ENCODE data around the gene KATNIP.

KATNIP gene

DNA sequence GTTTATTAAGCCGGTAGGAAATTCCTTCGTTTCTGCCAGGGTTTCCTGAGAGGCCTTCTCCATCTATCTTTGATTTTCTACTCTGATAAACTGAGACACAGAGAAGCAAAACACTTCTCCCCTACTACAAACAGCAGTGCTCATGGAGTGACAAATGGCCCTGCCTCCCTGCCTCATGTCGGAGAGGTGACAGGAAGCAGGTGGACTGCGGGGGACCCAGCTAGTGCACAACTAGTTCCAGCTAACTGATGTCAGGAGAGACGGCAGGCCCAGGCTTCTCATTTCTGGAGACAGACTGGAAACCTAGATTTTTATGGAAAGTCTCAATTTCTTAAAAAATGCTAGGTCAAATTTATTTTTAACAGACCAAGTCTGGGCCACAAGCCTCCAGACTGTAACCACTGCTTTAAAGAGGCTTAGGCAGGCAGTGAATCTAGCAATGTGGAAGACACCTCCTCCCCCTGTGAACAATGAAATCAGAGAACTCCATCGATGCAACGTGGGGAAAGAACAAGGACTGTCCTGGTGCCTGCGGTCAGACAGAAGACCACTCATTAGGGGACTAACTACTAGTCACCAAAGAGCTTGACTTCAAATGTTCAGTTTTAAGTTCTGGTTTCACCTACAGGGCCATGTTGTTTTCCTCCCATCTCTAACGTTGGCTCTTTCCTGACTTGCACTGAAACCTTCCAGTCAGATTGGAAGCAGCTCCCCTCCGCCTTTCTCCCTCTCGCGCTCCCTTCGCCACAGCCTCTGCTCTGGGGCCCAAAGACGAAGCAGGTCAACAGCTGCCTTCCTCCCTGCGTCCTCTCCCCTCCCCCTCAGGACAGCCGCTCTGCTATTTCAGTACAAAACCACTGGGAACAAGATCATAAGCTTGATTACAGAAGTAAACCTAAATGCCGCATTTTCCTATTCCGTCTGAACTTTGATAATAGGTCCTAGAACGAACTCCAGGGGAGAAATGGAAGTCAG is 17.8 kb upstream of the KATNIP start:
- H3K4me1 ChIP-seq: peaks cover 20% of the 10 kb centered on the region

DNA sequence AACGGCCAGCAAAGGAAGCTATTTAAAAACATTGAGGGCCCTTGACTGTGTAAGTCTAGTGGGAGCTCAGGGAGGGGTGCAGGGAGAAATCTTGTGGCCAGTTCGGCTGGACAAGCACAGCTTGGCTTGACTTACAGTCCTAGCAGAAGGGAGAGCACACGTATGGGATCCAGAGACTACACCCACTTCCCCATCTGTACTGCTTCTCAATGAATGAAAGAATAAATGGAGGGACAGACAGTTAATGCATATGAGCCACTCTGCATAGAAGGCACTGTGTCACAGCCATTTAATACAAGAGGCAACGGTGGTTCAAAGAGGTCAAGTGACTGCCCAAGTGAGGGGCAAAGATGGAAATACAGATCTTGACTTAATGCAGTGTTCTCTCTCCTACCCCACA is 15.7 kb upstream of the KATNIP start:
- no peak overlapping the region for H3K4me2 ChIP-seq
- H3K36me3 ChIP-seq: peaks cover 98% of the 10 kb centered on the region
- no peak overlapping the region for H3K27ac ChIP-seq
- no peaks in the 10 kb centered on the region for H3K27me3 ChIP-seq
- no peak for TF ChIP-seq Cebpa-rat (IDR thresholded peaks at IDR 0.05)
- H3K9ac ChIP-seq: no peak overlapping the region
- H3K9me3 ChIP-seq: no peaks in the 10 kb centered on the region
- H3K4me1 ChIP-seq: peaks cover 24% of the 10 kb centered on the region
- H4K20me1 ChIP-seq: peaks cover 47% of the 10 kb centered on the region
- H3K4me3 ChIP-seq: no peak overlapping the region

More for the DNA sequence above, 17.8 kb upstream of the KATNIP start:
- Histone ChIP-seq H3K9me3 (no peaks in the 10 kb centered on the region), H4K20me1 (peaks cover 31% of the 10 kb centered on the region; the same call in 1 of the 2 replicates), H3K4me3 (no peak overlapping the region), H3K4me2 (peak overlapping the region; percentile 69), H3K9ac (peak overlapping the region; percentile 62; the same call in 1 of the 2 replicates), H3K27ac (peak overlapping the region; percentile 50), H3K27me3 (no peaks in the 10 kb centered on the region), H3K36me3 (peaks cover 98% of the 10 kb centered on the region)
- no peak for TF ChIP-seq Cebpa-rat (IDR thresholded peaks at IDR 0.05)

DNA sequence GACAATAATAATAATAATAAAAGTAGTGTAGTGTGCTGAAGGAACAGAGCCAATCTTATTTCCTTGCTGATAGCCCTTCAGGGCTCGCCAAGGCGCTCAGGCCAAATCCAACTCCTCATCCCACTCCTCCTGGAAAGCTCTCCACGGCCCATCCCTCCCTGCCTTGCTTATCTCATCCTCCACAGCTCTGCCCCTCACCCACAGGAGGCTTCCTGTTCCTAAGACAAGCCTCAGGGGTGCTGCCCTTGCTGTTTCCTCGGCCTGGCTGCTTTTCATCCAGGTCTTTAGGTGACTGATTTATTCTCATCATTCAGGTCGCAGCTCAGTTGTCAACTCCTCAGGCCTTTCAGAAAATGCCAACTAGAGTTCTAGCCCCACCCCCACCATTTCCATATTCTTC is 11.4 kb upstream of the KATNIP start:
- no peak overlapping the region for H3K27ac ChIP-seq
- H4K20me1 ChIP-seq: peaks cover 57% of the 10 kb centered on the region
- peaks cover 10% of the 10 kb centered on the region for H3K4me1 ChIP-seq
- no peak overlapping the region for H3K4me3 ChIP-seq
- peaks cover 98% of the 10 kb centered on the region for H3K36me3 ChIP-seq
- no peaks in the 10 kb centered on the region for H3K27me3 ChIP-seq
- no peak overlapping the region for H3K9ac ChIP-seq
- no peak for TF ChIP-seq Cebpa-rat (IDR thresholded peaks at IDR 0.05)
- H3K9me3 ChIP-seq: no peaks in the 10 kb centered on the region
- no peak overlapping the region for H3K4me2 ChIP-seq

DNA sequence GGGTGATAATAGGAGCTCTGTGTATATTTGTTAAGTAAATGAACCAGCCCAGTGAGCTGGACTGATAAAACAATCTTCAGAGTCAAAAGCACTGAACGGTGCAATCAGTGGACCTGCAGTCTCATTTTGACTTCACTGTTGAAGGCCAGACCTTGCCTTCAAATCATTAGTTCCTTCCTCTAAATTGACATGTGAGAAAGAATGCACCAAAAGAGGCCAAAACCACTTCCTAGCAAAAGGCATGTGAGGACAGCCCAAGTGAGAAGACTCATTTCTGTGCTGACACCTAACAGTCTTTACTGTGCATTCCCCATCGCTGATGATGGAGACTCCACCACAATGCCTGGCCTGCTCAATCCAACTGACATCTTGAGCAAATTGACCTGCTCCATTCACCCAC is 10.8 kb upstream of the KATNIP start:
- TF ChIP-seq Cebpa-rat (IDR thresholded peaks at IDR 0.05): no peak
- Histone ChIP-seq H3K4me1 (peaks cover 10% of the 10 kb centered on the region), H3K27me3 (no peaks in the 10 kb centered on the region), H3K4me3 (no peak overlapping the region), H3K4me2 (no peak overlapping the region), H3K27ac (no peak overlapping the region), H3K9ac (no peak overlapping the region), H3K9me3 (no peaks in the 10 kb centered on the region), H3K36me3 (peaks cover 98% of the 10 kb centered on the region), H4K20me1 (peaks cover 61% of the 10 kb centered on the region)

DNA sequence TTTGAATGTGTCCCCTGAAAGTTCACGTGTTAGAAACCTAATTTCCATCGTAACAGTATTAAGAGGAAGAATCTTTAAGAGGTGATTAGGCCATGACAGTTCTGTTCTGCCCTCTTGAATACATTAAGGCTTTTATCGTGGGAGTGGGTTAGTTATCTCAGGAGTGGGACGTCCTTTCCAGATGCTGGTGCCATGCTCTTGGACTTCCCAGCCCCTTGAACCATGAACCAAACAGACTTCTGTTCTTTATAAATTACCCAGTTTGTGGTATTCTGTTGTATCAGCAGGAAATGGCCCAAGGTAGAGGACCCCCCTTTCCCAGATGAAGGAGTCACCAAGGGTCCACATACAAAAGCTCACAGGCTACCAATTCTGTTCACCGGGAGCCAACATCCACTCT is 10.3 kb upstream of the KATNIP start:
- Histone ChIP-seq H3K27ac (no peak overlapping the region), H3K4me3 (no peak overlapping the region), H3K4me1 (peaks cover 10% of the 10 kb centered on the region), H3K9ac (no peak overlapping the region), H3K9me3 (no peaks in the 10 kb centered on the region), H4K20me1 (peaks cover 62% of the 10 kb centered on the region), H3K27me3 (no peaks in the 10 kb centered on the region), H3K36me3 (peaks cover 98% of the 10 kb centered on the region), H3K4me2 (no peak overlapping the region)
- TF ChIP-seq Cebpa-rat (IDR thresholded peaks at IDR 0.05): no peak

DNA sequence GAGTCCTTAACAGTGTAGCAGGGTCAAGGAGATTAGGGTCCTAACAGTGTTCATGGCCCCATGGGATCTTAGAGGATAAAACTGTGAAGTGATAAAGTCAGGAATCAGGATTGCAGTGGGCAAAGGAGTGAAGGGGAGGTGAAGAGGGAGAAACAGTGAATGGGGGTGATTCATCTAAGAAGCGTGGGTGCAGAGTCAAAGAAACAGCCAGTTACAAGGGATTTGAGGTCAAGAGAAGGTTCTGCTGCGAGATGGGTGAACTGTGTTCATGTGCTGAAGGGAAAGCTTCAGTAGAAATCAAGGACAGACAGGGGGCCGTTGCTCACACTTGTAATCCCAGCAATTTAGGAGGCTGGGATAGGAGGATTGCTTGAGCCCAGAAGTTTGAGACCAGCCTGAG is 6.1 kb upstream of the KATNIP start:
- H3K27ac ChIP-seq: no peak overlapping the region
- H3K36me3 ChIP-seq: peaks cover 80% of the 10 kb centered on the region
- no peak overlapping the region for H3K9ac ChIP-seq
- no peaks in the 10 kb centered on the region for H3K9me3 ChIP-seq
- H3K4me3 ChIP-seq: no peak overlapping the region
- no peaks in the 10 kb centered on the region for H3K27me3 ChIP-seq
- no peak for TF ChIP-seq Cebpa-rat (IDR thresholded peaks at IDR 0.05)
- H3K4me2 ChIP-seq: no peak overlapping the region
- H4K20me1 ChIP-seq: peaks cover 88% of the 10 kb centered on the region
- H3K4me1 ChIP-seq: peaks cover 30% of the 10 kb centered on the region

DNA sequence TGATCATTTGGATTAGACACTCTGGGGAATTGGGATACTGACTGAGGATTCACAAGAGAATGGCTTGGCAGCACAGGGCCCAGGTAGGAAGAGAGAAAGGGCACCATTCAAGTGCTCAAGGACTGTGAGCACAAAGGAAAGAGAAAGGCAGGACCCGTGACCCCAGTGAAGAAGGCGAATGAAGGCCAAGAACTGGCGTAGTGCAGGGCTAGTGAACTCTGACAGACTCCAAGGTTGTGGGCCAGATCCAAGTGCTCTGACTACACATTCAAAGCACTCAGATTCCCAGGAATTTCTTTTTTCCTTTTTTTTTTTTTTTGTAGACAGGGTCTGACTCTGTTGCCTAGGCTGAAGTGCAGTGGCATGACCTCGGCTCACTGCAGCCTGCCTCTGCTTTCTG is 5.3 kb upstream of the KATNIP start:
- Histone ChIP-seq H3K9me3 (no peaks in the 10 kb centered on the region), H3K4me3 (no peak overlapping the region), H3K27ac (no peak overlapping the region), H3K4me2 (no peak overlapping the region), H3K9ac (no peak overlapping the region), H4K20me1 (peaks cover 83% of the 10 kb centered on the region), H3K36me3 (peaks cover 72% of the 10 kb centered on the region), H3K4me1 (peaks cover 25% of the 10 kb centered on the region), H3K27me3 (no peaks in the 10 kb centered on the region)
- TF ChIP-seq Cebpa-rat (IDR thresholded peaks at IDR 0.05): no peak

DNA sequence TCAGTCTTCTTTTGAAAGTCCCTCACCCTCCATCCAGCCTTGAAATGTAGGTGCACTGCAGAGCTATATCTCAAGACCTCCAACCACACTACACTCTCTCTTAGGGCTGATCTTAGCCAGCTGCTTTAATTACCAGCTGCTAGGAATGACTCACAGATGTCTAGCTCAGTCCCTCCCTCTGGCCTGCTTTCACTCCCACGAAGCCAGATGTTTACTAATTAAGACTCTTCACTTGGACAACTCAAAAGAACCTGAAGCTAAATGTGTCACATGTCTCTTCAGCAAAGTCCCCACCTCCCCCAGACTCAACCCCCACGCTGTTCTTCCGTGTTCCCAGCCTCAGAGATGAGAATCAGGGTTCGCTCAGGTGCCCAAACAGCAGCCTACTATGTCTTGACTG is 2.8 kb upstream of the KATNIP start:
- TF ChIP-seq Cebpa-rat (IDR thresholded peaks at IDR 0.05): no peak
- no peaks in the 10 kb centered on the region for H3K27me3 ChIP-seq
- H3K36me3 ChIP-seq: peaks cover 47% of the 10 kb centered on the region
- peaks cover 64% of the 10 kb centered on the region for H4K20me1 ChIP-seq
- H3K4me2 ChIP-seq: peak overlapping the region; percentile 98; the same call in 1 of the 2 replicates
- H3K9ac ChIP-seq: 0 out of 2 replicates have a peak overlapping the region, but pooled peaks have one; percentile 6
- peaks cover 33% of the 10 kb centered on the region for H3K4me1 ChIP-seq
- no peak overlapping the region for H3K27ac ChIP-seq
- no peak overlapping the region for H3K4me3 ChIP-seq
- H3K9me3 ChIP-seq: no peaks in the 10 kb centered on the region

DNA sequence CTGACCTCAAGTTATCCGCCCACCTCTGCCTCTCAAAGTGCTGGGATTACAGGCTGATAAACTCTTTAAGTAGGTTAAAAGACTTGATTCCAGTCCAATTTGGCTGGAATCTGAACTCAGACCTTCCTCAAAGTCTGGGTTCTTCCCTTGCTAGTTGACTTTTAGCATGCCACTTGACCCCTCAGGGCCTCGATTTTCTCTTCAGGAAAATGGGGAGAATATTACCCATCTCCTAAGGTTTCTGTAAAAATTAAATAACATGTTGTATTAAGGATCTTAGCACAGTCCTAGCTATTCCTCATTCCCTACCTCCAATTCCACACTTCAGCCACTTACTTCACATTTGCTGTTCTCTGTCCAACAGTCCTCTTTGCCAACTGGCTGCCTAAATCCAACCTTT is 2.1 kb upstream of the KATNIP start:
- H3K27ac ChIP-seq: no peak overlapping the region
- no peak for TF ChIP-seq Cebpa-rat (IDR thresholded peaks at IDR 0.05)
- no peaks in the 10 kb centered on the region for H3K9me3 ChIP-seq
- H3K4me3 ChIP-seq: no peak overlapping the region
- peaks cover 33% of the 10 kb centered on the region for H3K4me1 ChIP-seq
- peak overlapping the region; percentile 98 for H3K4me2 ChIP-seq
- peaks cover 59% of the 10 kb centered on the region for H4K20me1 ChIP-seq
- peak overlapping the region; percentile 82; the same call in 1 of the 2 replicates for H3K9ac ChIP-seq
- H3K27me3 ChIP-seq: no peaks in the 10 kb centered on the region
- peaks cover 40% of the 10 kb centered on the region for H3K36me3 ChIP-seq

DNA sequence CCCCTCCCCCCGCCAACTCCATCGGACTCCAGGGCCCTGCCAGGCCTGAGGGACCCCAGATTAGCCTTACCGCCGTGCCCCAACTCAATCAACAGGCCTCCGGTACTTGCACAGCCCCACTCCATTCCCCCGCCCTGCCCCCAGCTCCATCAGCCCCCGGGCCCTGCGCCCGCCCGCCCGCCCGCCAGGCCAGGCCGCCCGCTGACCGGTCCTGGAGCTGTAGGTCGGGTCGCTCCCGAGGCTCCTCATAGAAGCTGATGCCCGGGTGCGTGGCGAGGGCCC is 539 bp upstream of the KATNIP start:
- Histone ChIP-seq H3K27ac (peak overlapping the region; percentile 32; the same call in 1 of the 2 replicates), H3K4me2 (peak overlapping the region; percentile 98), H4K20me1 (peaks cover 47% of the 10 kb centered on the region), H3K36me3 (peaks cover 24% of the 10 kb centered on the region), H3K4me1 (peaks cover 33% of the 10 kb centered on the region), H3K9ac (peak overlapping the region; percentile 82), H3K4me3 (peak overlapping the region; percentile 80), H3K9me3 (no peaks in the 10 kb centered on the region), H3K27me3 (no peaks in the 10 kb centered on the region)
- TF ChIP-seq Cebpa-rat (IDR thresholded peaks at IDR 0.05): no peak

All from BLaER1 (cell line).